Breast epithelium (tissue), 3 donors: ENCODE measurements around the gene BCL7A.

Experiments used
- CTCF ChIP-seq, 3 donors: fragments of 450-650 bp; IDR thresholded peaks; one replicate each; pipeline ENCODE4 v1.5.1; 2016 to 2017; ENCODE audit warnings: antibody characterized with exemption in 3 of 3, mild to moderate bottlenecking in 3 of 3, moderate library complexity in 3 of 3
- POLR2A ChIP-seq: fragments of 450-650 bp; IDR thresholded peaks from one replicate; pipeline ENCODE4 v1.6.1; 2016; ENCODE audit warnings: antibody characterized with exemption, mild to moderate bottlenecking, moderate library complexity

GRCh38 chr12:122048151-122048550, 26.5 kb downstream of the BCL7A start:
- TF ChIP-seq CTCF (IDR thresholded peaks at IDR 0.05) (no peak), POLR2A (no peak)
